ENCODE data around the gene TNS2. TPM values are rescaled to one million over a fixed set of nuclear protein-coding genes. Genes with fewer than 3 reads are reported as not detected.
"Not testable (repeated sequence)": the region's sequence is repeated elsewhere in the genome, so short reads cannot be mapped to it uniquely, and the experiment has no call there.

TNS2 gene
- total RNA-seq, 1 donor from 2014 or later = 21.9 TPM

GRCh38 chr12:53094394-53094787 is 44.5 kb downstream of the TNS2 start:
- Histone ChIP-seq H3K4me3 (ENCODE audit: low read length in 3 of 3) (no peak overlapping the region), H3K27me3 (ENCODE audit: control insufficient read depth in 3 of 3, insufficient read depth in 3 of 3, low read length in 3 of 3) (no peaks in the 10 kb centered on the region), H3K9me3 (ENCODE audit: control insufficient read depth in 3 of 3, low read length in 3 of 3) (no peaks in the 10 kb centered on the region), H3K4me1 (ENCODE audit: control insufficient read depth in 3 of 3, insufficient read depth in 3 of 3, low read length in 3 of 3) (peaks cover 23 to 36% (median 31%) of the 10 kb centered on the region in 3 donors), H3K9ac (ENCODE audit: low read depth in 1 of 3, low read length in 3 of 3) (no peak overlapping the region), H3K36me3 (ENCODE audit: control insufficient read depth in 3 of 3, insufficient read depth in 3 of 3, low read length in 3 of 3) (no peaks in the 10 kb centered on the region), H3K27ac (ENCODE audit: low read depth, low read length) (no peak overlapping the region)

- H3K27me3 ChIP-seq (ENCODE audit: control insufficient read depth in 3 of 3, insufficient read depth in 3 of 3, low read length in 3 of 3); H3K4me3 ChIP-seq (ENCODE audit: low read length in 3 of 3); H3K36me3 ChIP-seq (ENCODE audit: control insufficient read depth in 3 of 3, insufficient read depth in 3 of 3, low read length in 3 of 3); H3K9me3 ChIP-seq (ENCODE audit: control insufficient read depth in 3 of 3, low read length in 3 of 3); H3K9ac ChIP-seq (ENCODE audit: low read depth in 1 of 3, low read length in 3 of 3); H3K27ac ChIP-seq (ENCODE audit: low read depth, low read length): not testable (repeated sequence)
- H3K4me1 ChIP-seq (ENCODE audit: control insufficient read depth in 3 of 3, insufficient read depth in 3 of 3, low read length in 3 of 3) = peaks cover 23 to 36% (median 31%) of the 10 kb centered on the region in 3 donors
Measured at GRCh38 chr12:53094796-53095595, 45.1 kb downstream of the TNS2 start.

- not testable (repeated sequence) for H3K4me3 ChIP-seq (ENCODE audit: low read length in 3 of 3); H3K9me3 ChIP-seq (ENCODE audit: control insufficient read depth in 3 of 3, low read length in 3 of 3); H3K36me3 ChIP-seq (ENCODE audit: control insufficient read depth in 3 of 3, insufficient read depth in 3 of 3, low read length in 3 of 3); H3K27ac ChIP-seq (ENCODE audit: low read depth, low read length); H3K27me3 ChIP-seq (ENCODE audit: control insufficient read depth in 3 of 3, insufficient read depth in 3 of 3, low read length in 3 of 3); H3K9ac ChIP-seq (ENCODE audit: low read depth in 1 of 3, low read length in 3 of 3)
- H3K4me1 ChIP-seq (ENCODE audit: control insufficient read depth in 3 of 3, insufficient read depth in 3 of 3, low read length in 3 of 3) = peaks cover 26 to 36% (median 31%) of the 10 kb centered on the region in 3 donors
Measured at GRCh38 chr12:53095596-53095895, 45.7 kb downstream of the TNS2 start.

GRCh38 chr12:53096089-53096741 is 46.4 kb downstream of the TNS2 start:
- H3K27me3 ChIP-seq (ENCODE audit: control insufficient read depth in 3 of 3, insufficient read depth in 3 of 3, low read length in 3 of 3) = no peaks in the 10 kb centered on the region
- peaks cover 28 to 36% (median 31%) of the 10 kb centered on the region in 3 donors for H3K4me1 ChIP-seq (ENCODE audit: control insufficient read depth in 3 of 3, insufficient read depth in 3 of 3, low read length in 3 of 3)
- peak overlapping the region; percentile 69 for H3K27ac ChIP-seq (ENCODE audit: low read depth, low read length)
- H3K9ac ChIP-seq (ENCODE audit: low read depth in 1 of 3, low read length in 3 of 3) = peak overlapping the region in 2 of 3 donors; percentile 17 to 85
- peaks cover 0 to 2% (median 0%) of the 10 kb centered on the region in 3 donors for H3K36me3 ChIP-seq (ENCODE audit: control insufficient read depth in 3 of 3, insufficient read depth in 3 of 3, low read length in 3 of 3)
- peak overlapping the region; percentile 73 to 83 (median 76) for H3K4me3 ChIP-seq (ENCODE audit: low read length in 3 of 3)
- no peaks in the 10 kb centered on the region for H3K9me3 ChIP-seq (ENCODE audit: control insufficient read depth in 3 of 3, low read length in 3 of 3)

- no peaks in the 10 kb centered on the region for H3K9me3 ChIP-seq (ENCODE audit: control insufficient read depth in 3 of 3, low read length in 3 of 3)
- H3K36me3 ChIP-seq (ENCODE audit: control insufficient read depth in 3 of 3, insufficient read depth in 3 of 3, low read length in 3 of 3) = peaks cover 0 to 2% (median 0%) of the 10 kb centered on the region in 3 donors
- peak overlapping the region in 2 of 3 donors; percentile 69 to 85 for H3K9ac ChIP-seq (ENCODE audit: low read depth in 1 of 3, low read length in 3 of 3)
- H3K4me1 ChIP-seq (ENCODE audit: control insufficient read depth in 3 of 3, insufficient read depth in 3 of 3, low read length in 3 of 3) = peaks cover 28 to 36% (median 31%) of the 10 kb centered on the region in 3 donors
- H3K27me3 ChIP-seq (ENCODE audit: control insufficient read depth in 3 of 3, insufficient read depth in 3 of 3, low read length in 3 of 3) = no peaks in the 10 kb centered on the region
- H3K4me3 ChIP-seq (ENCODE audit: low read length in 3 of 3) = peak overlapping the region; percentile 73 to 83 (median 76)
- peak overlapping the region; percentile 69 for H3K27ac ChIP-seq (ENCODE audit: low read depth, low read length)
Measured at GRCh38 chr12:53096759-53097158, 46.9 kb downstream of the TNS2 start.

- no peaks in the 10 kb centered on the region for H3K27me3 ChIP-seq (ENCODE audit: control insufficient read depth in 3 of 3, insufficient read depth in 3 of 3, low read length in 3 of 3)
- peaks cover 0 to 2% (median 0%) of the 10 kb centered on the region in 3 donors for H3K36me3 ChIP-seq (ENCODE audit: control insufficient read depth in 3 of 3, insufficient read depth in 3 of 3, low read length in 3 of 3)
- H3K4me3 ChIP-seq (ENCODE audit: low read length in 3 of 3) = peak overlapping the region; percentile 73 to 83 (median 76)
- H3K4me1 ChIP-seq (ENCODE audit: control insufficient read depth in 3 of 3, insufficient read depth in 3 of 3, low read length in 3 of 3) = peaks cover 28 to 36% (median 31%) of the 10 kb centered on the region in 3 donors
- no peaks in the 10 kb centered on the region for H3K9me3 ChIP-seq (ENCODE audit: control insufficient read depth in 3 of 3, low read length in 3 of 3)
- peak overlapping the region; percentile 69 to 85 (median 70) for H3K9ac ChIP-seq (ENCODE audit: low read depth in 1 of 3, low read length in 3 of 3)
- peak overlapping the region; percentile 69 for H3K27ac ChIP-seq (ENCODE audit: low read depth, low read length)
Measured at GRCh38 chr12:53097207-53097563, 47.3 kb downstream of the TNS2 start.

GRCh38 chr12:53097564-53098353 is 47.9 kb downstream of the TNS2 start, which contains the start of gene IGFBP6:
Gene IGFBP6, plus strand, starts transcription at chr12:53097667. Its CDS starts 51 bp downstream, at chr12:53097718.
- no peaks in the 10 kb centered on the region for H3K9me3 ChIP-seq (ENCODE audit: control insufficient read depth in 3 of 3, low read length in 3 of 3)
- peaks cover 28 to 36% (median 31%) of the 10 kb centered on the region in 3 donors for H3K4me1 ChIP-seq (ENCODE audit: control insufficient read depth in 3 of 3, insufficient read depth in 3 of 3, low read length in 3 of 3)
- peak within 1 kb of the TSS; percentile 73 to 83 (median 76) for H3K4me3 ChIP-seq (ENCODE audit: low read length in 3 of 3)
- H3K27ac ChIP-seq (ENCODE audit: low read depth, low read length) = peak within 1 kb of the TSS; percentile 69
- H3K36me3 ChIP-seq (ENCODE audit: control insufficient read depth in 3 of 3, insufficient read depth in 3 of 3, low read length in 3 of 3) = peaks cover 0 to 2% (median 0%) of the 10 kb centered on the region in 3 donors
- H3K9ac ChIP-seq (ENCODE audit: low read depth in 1 of 3, low read length in 3 of 3) = peak within 1 kb of the TSS; percentile 69 to 85 (median 70)
- H3K27me3 ChIP-seq (ENCODE audit: control insufficient read depth in 3 of 3, insufficient read depth in 3 of 3, low read length in 3 of 3) = no peaks in the 10 kb centered on the region

- H3K27me3 ChIP-seq (ENCODE audit: control insufficient read depth in 3 of 3, insufficient read depth in 3 of 3, low read length in 3 of 3) = no peaks in the 10 kb centered on the region
- no peaks in the 10 kb centered on the region for H3K9me3 ChIP-seq (ENCODE audit: control insufficient read depth in 3 of 3, low read length in 3 of 3)
- H3K27ac ChIP-seq (ENCODE audit: low read depth, low read length) = peak overlapping the region; percentile 69
- peak overlapping the region in 2 of 3 donors; percentile 65 to 85 for H3K9ac ChIP-seq (ENCODE audit: low read depth in 1 of 3, low read length in 3 of 3)
- H3K4me1 ChIP-seq (ENCODE audit: control insufficient read depth in 3 of 3, insufficient read depth in 3 of 3, low read length in 3 of 3) = peaks cover 28 to 39% (median 31%) of the 10 kb centered on the region in 3 donors
- peak overlapping the region; percentile 73 to 83 (median 76) for H3K4me3 ChIP-seq (ENCODE audit: low read length in 3 of 3)
- peaks cover 0 to 2% (median 0%) of the 10 kb centered on the region in 3 donors for H3K36me3 ChIP-seq (ENCODE audit: control insufficient read depth in 3 of 3, insufficient read depth in 3 of 3, low read length in 3 of 3)
Measured at GRCh38 chr12:53098354-53098981, 48.6 kb downstream of the TNS2 start.

- H3K27me3 ChIP-seq (ENCODE audit: control insufficient read depth in 3 of 3, insufficient read depth in 3 of 3, low read length in 3 of 3) = no peaks in the 10 kb centered on the region
- H3K27ac ChIP-seq (ENCODE audit: low read depth, low read length) = peak overlapping the region; percentile 69
- peaks cover 28 to 39% (median 31%) of the 10 kb centered on the region in 3 donors for H3K4me1 ChIP-seq (ENCODE audit: control insufficient read depth in 3 of 3, insufficient read depth in 3 of 3, low read length in 3 of 3)
- peak overlapping the region in 2 of 3 donors; percentile 40 to 85 for H3K9ac ChIP-seq (ENCODE audit: low read depth in 1 of 3, low read length in 3 of 3)
- peak overlapping the region; percentile 64 to 83 (median 73) for H3K4me3 ChIP-seq (ENCODE audit: low read length in 3 of 3)
- H3K36me3 ChIP-seq (ENCODE audit: control insufficient read depth in 3 of 3, insufficient read depth in 3 of 3, low read length in 3 of 3) = peaks cover 0 to 2% (median 0%) of the 10 kb centered on the region in 3 donors
- no peaks in the 10 kb centered on the region for H3K9me3 ChIP-seq (ENCODE audit: control insufficient read depth in 3 of 3, low read length in 3 of 3)
Measured at GRCh38 chr12:53099071-53099882, 49.4 kb downstream of the TNS2 start.

Measured in skeletal muscle tissue (tissue), 4 donors.